Thyroid gland (tissue), 4 donors: Measurements from ENCODE around the gene CRX. TPM values are rescaled to one million over a fixed set of nuclear protein-coding genes. Genes with fewer than 3 reads are reported as not detected.
A peak's percentile ranks its signal among the peaks of the same experiment; 100 is the strongest.
"Not testable (repeated sequence)": the region's sequence is repeated elsewhere in the genome, so short reads cannot be mapped to it uniquely, and the experiment has no call there.

Experiments
- DNase-seq, 2 donors: peaks; one replicate each; pipeline ENCODE4 v3.0.0-alpha.2; 2019
- H3K27ac ChIP-seq, 3 donors: fragments of 200-600 bp; sonication (generic); 1 replicate in 2 of 3; 2 replicates in 1 of 3; pipeline ENCODE4 v1.5.1; 2016 to 2019; ENCODE audit warnings: mild to moderate bottlenecking in 1 of 3, moderate library complexity in 1 of 3
- H3K27me3 ChIP-seq: fragments of 200-600 bp; sonication (generic); one replicate; pipeline ENCODE4 v1.5.1; 2019
- H3K36me3 ChIP-seq, 2 donors: fragments of 200-600 bp; sonication (generic); one replicate each; pipeline ENCODE4 v1.5.1; 2016 to 2019
- H3K4me1 ChIP-seq, 2 donors: fragments of 200-600 bp; sonication (generic); one replicate each; pipeline ENCODE4 v1.5.1; 2017 to 2019
- H3K4me3 ChIP-seq, 3 donors: fragments of 200-600 bp; sonication (generic); replicated peaks in 1 of 3; 1 replicate in 2 of 3; 2 replicates in 1 of 3; pipeline ENCODE4 v1.5.1; 2016; ENCODE audit warnings: mild to moderate bottlenecking in 1 of 3
- H3K9me3 ChIP-seq: fragments of 200-600 bp; sonication (generic); one replicate; pipeline ENCODE4 v1.5.1; 2017
- POLR2A ChIP-seq, 2 donors: fragments of 450-650 bp; IDR thresholded peaks; one replicate each; pipeline ENCODE4 v1.6.1; 2017; ENCODE audit warnings: antibody characterized with exemption in 2 of 2, mild to moderate bottlenecking in 2 of 2, moderate library complexity in 1 of 2
- WGBS, 2 donors: methylation state at CpG; one replicate each; pipeline ENCODE4 v1.1.5; 2017; 5-methylcytosine and 5-hydroxymethylcytosine counted together
- intact Hi-C: fragments of 100-400 bp; cut with DNase I; formaldehyde crosslinking; loops from one replicate; pipeline ENCODE4 v1.15.1; 2023
- total RNA-seq, 4 donors: library from RNA; depleted of rRNA; stranded (reverse); fragments of >200 nt; gene quantifications; one replicate each; pipeline ENCODE4 v1.2.3, GENCODE V29; 2016
- TF ChIP-seq, protein P1 (sequence below), 6 experiments: fragments of 200-600 bp in 3 of 6; fragments of 450-650 bp in 3 of 6; sonication (generic) in 3 of 6; IDR thresholded peaks; one replicate each; pipeline ENCODE4 v1.5.1; 2016 to 2019; ENCODE audit warnings: antibody characterized with exemption in 6 of 6, mild to moderate bottlenecking in 2 of 6, inconsistent platforms in 1 of 6, moderate library complexity in 1 of 6

The CRX gene
- total RNA-seq, 4 donors from 2014 or later, result not detected

DNA sequence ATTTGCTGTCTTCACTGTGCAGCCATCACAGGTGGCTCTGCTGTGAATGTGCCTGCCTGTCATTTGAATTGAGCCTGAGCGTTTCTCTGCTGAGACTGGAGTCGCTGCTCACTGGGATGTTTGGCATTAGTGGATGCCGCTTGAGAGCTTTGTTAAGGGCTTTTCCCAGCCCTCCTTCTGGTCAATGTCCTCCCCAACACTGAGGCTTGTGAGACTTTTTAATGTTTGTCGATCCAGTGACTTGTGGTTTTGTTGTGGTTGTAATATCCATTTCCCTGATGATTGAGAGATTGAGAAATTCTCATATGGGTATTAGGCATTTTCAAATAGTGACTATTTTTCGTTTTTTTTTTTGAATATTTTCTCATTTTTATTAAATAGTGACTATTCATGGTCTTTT is 39.9 kb downstream of the CRX start:
- no peaks in the 10 kb centered on the region for H3K9me3 ChIP-seq
- intact Hi-C loops, result no loop called here
- WGBS, 2 donors, result 90 to 97% methylated on average over 5 of the region's 5 CpGs
- H3K4me3 ChIP-seq, result no peak overlapping the region
- H3K27ac ChIP-seq, result no peak overlapping the region
- no peaks in the 10 kb centered on the region for H3K36me3 ChIP-seq
- TF ChIP-seq POLR2A (IDR thresholded peaks at IDR 0.05), result no peak
- TF ChIP-seq, protein P1, sequence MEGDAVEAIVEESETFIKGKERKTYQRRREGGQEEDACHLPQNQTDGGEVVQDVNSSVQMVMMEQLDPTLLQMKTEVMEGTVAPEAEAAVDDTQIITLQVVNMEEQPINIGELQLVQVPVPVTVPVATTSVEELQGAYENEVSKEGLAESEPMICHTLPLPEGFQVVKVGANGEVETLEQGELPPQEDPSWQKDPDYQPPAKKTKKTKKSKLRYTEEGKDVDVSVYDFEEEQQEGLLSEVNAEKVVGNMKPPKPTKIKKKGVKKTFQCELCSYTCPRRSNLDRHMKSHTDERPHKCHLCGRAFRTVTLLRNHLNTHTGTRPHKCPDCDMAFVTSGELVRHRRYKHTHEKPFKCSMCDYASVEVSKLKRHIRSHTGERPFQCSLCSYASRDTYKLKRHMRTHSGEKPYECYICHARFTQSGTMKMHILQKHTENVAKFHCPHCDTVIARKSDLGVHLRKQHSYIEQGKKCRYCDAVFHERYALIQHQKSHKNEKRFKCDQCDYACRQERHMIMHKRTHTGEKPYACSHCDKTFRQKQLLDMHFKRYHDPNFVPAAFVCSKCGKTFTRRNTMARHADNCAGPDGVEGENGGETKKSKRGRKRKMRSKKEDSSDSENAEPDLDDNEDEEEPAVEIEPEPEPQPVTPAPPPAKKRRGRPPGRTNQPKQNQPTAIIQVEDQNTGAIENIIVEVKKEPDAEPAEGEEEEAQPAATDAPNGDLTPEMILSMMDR (IDR thresholded peaks at IDR 0.05), result no peak
- no peak for DNase-seq
- H3K4me1 ChIP-seq, result no peaks in the 10 kb centered on the region
- H3K27me3 ChIP-seq, result no peaks in the 10 kb centered on the region

DNA sequence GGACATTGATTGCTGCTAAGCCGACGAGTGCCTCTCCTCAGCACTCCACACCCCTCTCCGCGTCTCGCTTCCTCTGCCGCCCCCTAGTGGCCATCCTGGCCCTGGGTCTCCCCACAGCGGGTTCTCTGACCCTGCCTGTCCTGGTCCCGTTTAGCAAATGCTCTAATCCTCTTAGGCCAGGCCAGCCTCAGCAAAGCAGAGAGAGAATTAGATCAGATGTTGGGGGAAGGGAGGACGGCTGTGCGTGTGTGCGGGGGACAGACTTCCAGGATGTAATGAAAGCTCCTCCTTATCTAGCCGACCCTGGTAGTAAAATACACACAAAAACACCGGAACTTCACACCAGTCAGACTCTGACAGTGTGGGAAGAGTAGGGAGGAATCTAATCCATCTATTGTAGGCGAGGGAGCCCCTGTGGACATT is 41.8 kb downstream of the CRX start:
- 16 to 17% methylated on average over 14 of the region's 14 CpGs for WGBS, 2 donors
- TF ChIP-seq POLR2A (IDR thresholded peaks at IDR 0.05), result no peak
- TF ChIP-seq, protein P1 (IDR thresholded peaks at IDR 0.05), result peak; percentile 57 to 97 (median 74)
- intact Hi-C loops, result no loop called here

DNA sequence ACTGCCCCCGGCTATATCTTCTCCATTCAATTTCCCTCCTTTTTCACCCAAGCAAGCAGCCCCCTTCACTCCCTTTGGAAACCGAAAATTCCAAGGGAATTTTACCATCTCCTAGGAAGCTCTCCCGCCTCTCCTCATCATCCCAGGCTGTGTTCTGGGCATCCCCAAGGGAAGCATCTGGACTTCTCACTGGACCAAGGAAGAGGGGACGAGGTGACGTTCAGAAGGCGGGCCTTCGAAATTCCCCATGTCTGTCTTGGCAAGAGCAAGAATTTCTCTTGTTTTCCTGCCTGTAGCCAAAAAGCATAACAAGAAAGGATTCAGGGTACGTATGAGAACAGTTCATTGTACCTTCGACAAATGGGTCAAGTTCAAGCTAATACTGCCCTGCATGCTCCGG is 43.4 kb downstream of the CRX start:
- intact Hi-C loops, result no loop called here
- H3K9me3 ChIP-seq, result no peaks in the 10 kb centered on the region
- TF ChIP-seq, protein P1 (IDR thresholded peaks at IDR 0.05), result no peak
- TF ChIP-seq POLR2A (IDR thresholded peaks at IDR 0.05), result no peak
- DNase-seq, result no peak
- H3K4me1 ChIP-seq, result no peaks in the 10 kb centered on the region
- H3K36me3 ChIP-seq, result no peaks in the 10 kb centered on the region
- no peak overlapping the region for H3K4me3 ChIP-seq
- no peaks in the 10 kb centered on the region for H3K27me3 ChIP-seq
- 52 to 62% methylated on average over 10 of the region's 10 CpGs for WGBS, 2 donors
- no peak overlapping the region for H3K27ac ChIP-seq

More for the DNA sequence above, 41.8 kb downstream of the CRX start:
- Histone ChIP-seq H3K36me3 (no peaks in the 10 kb centered on the region), H3K9me3 (no peaks in the 10 kb centered on the region), H3K27me3 (no peaks in the 10 kb centered on the region), H3K4me3 (no peak overlapping the region), H3K4me1 (no peaks in the 10 kb centered on the region), H3K27ac (no peak overlapping the region)
- DNase-seq, result peak; percentile 72 to 82

DNA sequence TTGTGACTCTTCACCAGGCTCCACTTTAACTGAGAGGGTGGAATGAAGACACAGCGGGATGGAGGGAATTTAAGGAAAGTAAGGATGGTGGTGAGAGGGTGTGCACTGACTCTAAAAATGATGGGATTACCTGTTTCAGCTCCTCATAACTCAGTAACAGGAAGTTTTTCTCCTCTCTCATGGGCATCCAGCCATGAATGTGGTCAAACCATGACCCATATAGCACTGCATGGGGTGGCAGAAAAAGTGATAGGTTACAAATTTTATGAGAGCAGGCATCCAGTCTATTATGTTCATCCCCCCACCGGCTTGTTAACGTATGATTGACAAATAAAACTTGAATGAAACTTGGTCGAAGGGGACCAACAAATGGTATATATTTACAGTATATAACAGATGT is 57.2 kb downstream of the CRX start:
- H3K9me3 ChIP-seq, result no peaks in the 10 kb centered on the region
- H3K36me3 ChIP-seq, result no peaks in the 10 kb centered on the region
- TF ChIP-seq POLR2A (IDR thresholded peaks at IDR 0.05), result no peak
- TF ChIP-seq, protein P1 (IDR thresholded peaks at IDR 0.05), result no peak
- H3K4me3 ChIP-seq, result no peak overlapping the region
- intact Hi-C loops, result no loop called here
- no peaks in the 10 kb centered on the region for H3K4me1 ChIP-seq
- no peaks in the 10 kb centered on the region for H3K27me3 ChIP-seq
- H3K27ac ChIP-seq, result no peak overlapping the region
- 68 to 70% methylated on average over 4 of the region's 4 CpGs for whole genome bisulfite sequencing, 2 donors
- no peak for DNase-seq

DNA sequence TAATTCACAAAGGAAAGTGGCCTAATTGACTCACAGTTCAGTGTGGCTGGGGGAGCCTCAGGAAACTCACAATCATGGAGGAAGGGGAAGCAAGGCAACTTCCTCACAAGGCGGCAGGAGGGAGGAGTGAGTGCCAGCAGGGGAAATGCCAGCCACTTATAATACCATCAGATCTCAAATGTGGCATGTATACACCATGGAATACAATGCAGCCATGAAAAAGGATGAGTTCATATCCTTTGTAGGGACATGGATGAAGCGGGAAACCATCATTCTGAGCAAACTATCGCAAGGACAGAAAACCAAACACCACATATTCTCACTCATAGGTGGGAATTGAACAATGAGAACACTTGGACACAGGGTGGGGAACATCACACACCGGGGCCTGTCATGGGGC is 57.6 kb downstream of the CRX start:
- H3K36me3 ChIP-seq, H3K27ac ChIP-seq, H3K27me3 ChIP-seq, H3K9me3 ChIP-seq, H3K4me3 ChIP-seq, intact Hi-C loops, DNase-seq, H3K4me1 ChIP-seq: not testable (repeated sequence)
- 71 to 73% methylated on average over 4 of the region's 4 CpGs for WGBS, 2 donors

DNA sequence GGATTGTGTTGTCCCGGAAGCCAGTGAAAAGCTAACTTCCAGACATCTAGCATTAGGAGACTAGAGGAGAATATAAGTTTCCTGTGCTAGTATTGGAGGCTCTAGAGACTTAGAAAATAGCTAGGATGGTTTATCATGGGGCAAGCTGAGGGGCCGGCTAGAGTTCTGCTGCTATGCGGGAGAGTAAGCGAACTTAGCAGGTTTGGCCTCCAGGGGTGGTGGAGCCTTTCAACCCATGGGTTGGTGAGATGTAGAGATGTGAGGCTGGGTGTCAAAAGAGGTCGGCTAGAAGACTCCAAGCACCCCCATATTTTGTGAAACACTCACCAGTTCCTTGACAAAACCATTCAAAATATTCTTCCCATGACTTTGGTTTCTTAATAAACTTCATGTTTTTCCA is 60.0 kb downstream of the CRX start:
- DNase-seq, result no peak
- WGBS, 2 donors, result 69 to 70% methylated on average over 5 of the region's 5 CpGs
- Histone ChIP-seq H3K36me3 (no peaks in the 10 kb centered on the region), H3K9me3 (no peaks in the 10 kb centered on the region), H3K4me1 (no peaks in the 10 kb centered on the region), H3K27ac (no peak overlapping the region), H3K4me3 (no peak overlapping the region), H3K27me3 (no peaks in the 10 kb centered on the region)
- TF ChIP-seq, protein P1 (IDR thresholded peaks at IDR 0.05), result no peak
- TF ChIP-seq POLR2A (IDR thresholded peaks at IDR 0.05), result no peak
- intact Hi-C loops, result no loop called here
